GM12872 (cell line): ENCODE results near the gene FCER1G.

Experiments used
- CTCF ChIP-seq: IDR thresholded peaks from 3 replicates; pipeline ENCODE4 v1.5.1; 2011; ENCODE audit warnings: low read depth, mild to moderate bottlenecking, low read length, moderate library complexity; ENCODE audit not compliant: insufficient read depth

The FCER1G gene

GRCh38 chr1:161223805-161224694 is 9.0 kb downstream of the FCER1G start:
- TF ChIP-seq CTCF, result no peak

GRCh38 chr1:161225178-161225533 is 10.1 kb downstream of the FCER1G start:
- TF ChIP-seq CTCF, result no peak

GRCh38 chr1:161225534-161226319 is 10.6 kb downstream of the FCER1G start, which contains the start of gene TOMM40L:
Gene TOMM40L, plus strand, starts transcription at chr1:161226060. Its CDS starts 430 bp downstream, at chr1:161226490.
- TF ChIP-seq CTCF, result peak; percentile 66

GRCh38 chr1:161226320-161226711 is 11.2 kb downstream of the FCER1G start:
- 0 out of 3 replicates have a peak, but pooled peaks have one; percentile 3 for TF ChIP-seq CTCF

GRCh38 chr1:161226759-161227158 is 11.7 kb downstream of the FCER1G start:
- no peak for TF ChIP-seq CTCF

- TF ChIP-seq CTCF, result peak; percentile 89
Measured at GRCh38 chr1:161227196-161227871, 12.2 kb downstream of the FCER1G start.

- no peak for TF ChIP-seq CTCF
Measured at GRCh38 chr1:161228032-161228431, 12.9 kb downstream of the FCER1G start.
